SK-N-SH (cell line): ENCODE results near the gene ANP32A. TPM values are rescaled to one million over a fixed set of nuclear protein-coding genes. Genes with fewer than 3 reads are reported as not detected.
A peak's percentile ranks its signal among the peaks of the same experiment; 100 is the strongest.

Experiments used
- CTCF ChIA-PET: fragments of 300-600, 350-600 bp; formaldehyde crosslinking; extraction: SDS; loops from one replicate; lab custom pipeline; 2021; lab: Yijun Ruan, JAX
- POLR2A ChIA-PET: fragments of 350-600 bp; sonication (Branson Sonifier 250); formaldehyde crosslinking; extraction: SDS; loops from one replicate; lab custom pipeline; 2020; ENCODE audit warnings: antibody characterized with exemption, inconsistent platforms; lab: Yijun Ruan, JAX
- DNase-seq: peaks from one replicate; pipeline ENCODE4 v3.0.0; 2012
- H2AFZ ChIP-seq: fragments of 200-600 bp; sonication (generic); 2 replicates; pipeline ENCODE4 v1.8.1; 2016; ENCODE audit warnings: antibody characterized with exemption, mild to moderate bottlenecking, low read depth
- H3F3A ChIP-seq: fragments of 200-600 bp; sonication (generic); replicated peaks from 2 replicates; pipeline ENCODE3; 2016; ENCODE audit warnings: antibody characterized with exemption, mild to moderate bottlenecking; ENCODE audit not compliant: insufficient read depth
- H3K27ac ChIP-seq, 2 experiments: fragments of 200-500 bp in 1 of 2; fragments of 200-600 bp in 1 of 2; sonication (Bioruptor generic) in 1 of 2; sonication (generic), shearing (Covaris generic) in 1 of 2; 2 replicates each; pipeline versions ENCODE4 v1.5.1 to v1.6.1; 2014 to 2016; ENCODE audit warnings: low read depth in 2 of 2, inconsistent platforms in 1 of 2, low read length in 1 of 2, mild to moderate bottlenecking in 1 of 2, mixed read lengths in 1 of 2
- H3K27me3 ChIP-seq: fragments of 200-600 bp; sonication (generic), shearing (Covaris generic); 2 replicates; pipeline ENCODE4 v1.6.1; 2016; ENCODE audit warnings: mixed run types; ENCODE audit not compliant: insufficient read depth
- H3K36me3 ChIP-seq, 2 experiments: fragments of 200-500 bp in 1 of 2; fragments of 200-600 bp in 1 of 2; sonication (Bioruptor generic) in 1 of 2; sonication (generic) in 1 of 2; replicated peaks in 1 of 2; 2 replicates each; pipeline versions ENCODE3 to v1.5.1; 2014 to 2016; ENCODE audit warnings: low read length in 1 of 2, mild to moderate bottlenecking in 1 of 2; ENCODE audit not compliant: insufficient read depth in 2 of 2, control insufficient read depth in 1 of 2
- H3K4me1 ChIP-seq, 2 experiments: fragments of 200-500 bp in 1 of 2; fragments of 200-600 bp in 1 of 2; sonication (Bioruptor generic) in 1 of 2; sonication (generic), shearing (Covaris generic) in 1 of 2; 2 replicates each; pipeline versions ENCODE4 v1.5.1 to v1.6.1; 2014 to 2016; ENCODE audit warnings: low read depth in 1 of 2, low read length in 1 of 2, mixed run types in 1 of 2; ENCODE audit not compliant: insufficient read depth in 2 of 2, control insufficient read depth in 1 of 2
- H3K4me2 ChIP-seq: fragments of 200-600 bp; sonication (generic), shearing (Covaris generic); 2 replicates; pipeline ENCODE4 v1.6.1; 2017; ENCODE audit warnings: mixed run types
- H3K4me3 ChIP-seq, 2 experiments: fragments of 200-500 bp in 1 of 2; fragments of 200-600 bp in 1 of 2; sonication (Bioruptor generic) in 1 of 2; sonication (generic), shearing (Covaris generic) in 1 of 2; 2 replicates each; pipeline versions ENCODE4 v1.5.1 to v1.8.1; 2014 to 2016; ENCODE audit warnings: low read depth in 2 of 2, inconsistent platforms in 1 of 2, low read length in 1 of 2, mild to moderate bottlenecking in 1 of 2, mixed read lengths in 1 of 2, moderate library complexity in 1 of 2
- H3K79me2 ChIP-seq: fragments of 200-600 bp; sonication (generic); 2 replicates; pipeline ENCODE4 v1.8.1; 2017; ENCODE audit warnings: mild to moderate bottlenecking; ENCODE audit not compliant: insufficient read depth
- H3K9ac ChIP-seq: fragments of 200-600 bp; sonication (generic); 2 replicates; pipeline ENCODE4 v1.6.1; 2017; ENCODE audit warnings: mixed run types
- H3K9me2 ChIP-seq: fragments of 200-600 bp; sonication (generic); 2 replicates; pipeline ENCODE4 v1.6.1; 2017; ENCODE audit warnings: mixed run types
- H3K9me3 ChIP-seq: fragments of 200-600 bp; sonication (generic); 2 replicates; pipeline ENCODE4 v1.6.1; 2017; ENCODE audit warnings: mixed run types, mild to moderate bottlenecking, moderate library complexity
- H4K20me1 ChIP-seq: fragments of 200-600 bp; sonication (generic); 2 replicates; pipeline ENCODE4 v1.6.1; 2017; ENCODE audit warnings: mild to moderate bottlenecking, mixed run types; ENCODE audit not compliant: insufficient read depth
- CHD2 ChIP-seq: fragments of 150-350 bp; IDR thresholded peaks from 2 replicates; pipeline ENCODE4 v1.6.1; 2018; ENCODE audit warnings: low read length; ENCODE audit not compliant: partially characterized antibody
- EZH2phosphoT487 ChIP-seq: fragments of 200-600 bp; sonication (generic); IDR thresholded peaks from 2 replicates; pipeline ENCODE4 v1.6.1; 2017; ENCODE audit warnings: low read depth, mixed run types, mild to moderate bottlenecking, antibody characterized with exemption, moderate library complexity, borderline replicate concordance
- FOXJ3 ChIP-seq: sonication (generic); formaldehyde crosslinking; IDR thresholded peaks from 2 replicates; pipeline ENCODE4 v1.5.1; 2020; ENCODE audit warnings: mild to moderate bottlenecking, missing genetic modification reagents
- GATA2 ChIP-seq: sonication (generic); formaldehyde crosslinking; IDR thresholded peaks from 2 replicates; pipeline ENCODE4 v1.5.0; 2020; ENCODE audit warnings: mild to moderate bottlenecking, missing genetic modification reagents
- JUND ChIP-seq: IDR thresholded peaks from 2 replicates; pipeline ENCODE4 v1.4.0; 2012
- MXI1 ChIP-seq: IDR thresholded peaks from 2 replicates; pipeline ENCODE4 v1.6.1; 2012; ENCODE audit warnings: mild to moderate bottlenecking, low read depth, low read length, improper control_type of control experiment
- NFIC ChIP-seq: IDR thresholded peaks from 2 replicates; pipeline ENCODE4 v1.4.0; 2012; ENCODE audit warnings: borderline replicate concordance
- RAD21 ChIP-seq: IDR thresholded peaks from 2 replicates; pipeline ENCODE4 v1.6.1; 2012; ENCODE audit warnings: mild to moderate bottlenecking, low read length
- RCOR1 ChIP-seq: fragments of 150-350 bp; IDR thresholded peaks from 2 replicates; pipeline ENCODE4 v1.6.1; 2017; ENCODE audit warnings: antibody characterized with exemption, low read length
- SIN3A ChIP-seq: IDR thresholded peaks from 2 replicates; pipeline ENCODE4 v1.6.1; 2012; ENCODE audit warnings: low read depth, mild to moderate bottlenecking, low read length, moderate library complexity, borderline replicate concordance
- TAF1 ChIP-seq: IDR thresholded peaks from 2 replicates; pipeline ENCODE4 v1.6.1; 2012; ENCODE audit warnings: low read depth, mild to moderate bottlenecking, low read length, moderate library complexity, borderline replicate concordance
- TCF12 ChIP-seq: IDR thresholded peaks from 2 replicates; pipeline ENCODE4 v1.4.0; 2012
- WGBS: methylation state at CpG from one replicate; pipeline ENCODE4 v1.1.6; 2017; ENCODE audit warnings: low lambda C conversion rate; 5-methylcytosine and 5-hydroxymethylcytosine counted together
- polyA plus RNA-seq, 3 experiments: library from polyadenylated mRNA; depleted of rRNA; stranded (reverse); fragments of >200 nt; gene quantifications; 2 replicates each; pipeline ENCODE4 v1.2.3, GENCODE V29; 2012
- TF ChIP-seq, protein P1 (sequence below): IDR thresholded peaks from 2 replicates; pipeline ENCODE4 v1.4.0; 2012; ENCODE audit warnings: low read depth
- TF ChIP-seq, protein P2 (sequence below): fragments of 200-600 bp; sonication (generic); IDR thresholded peaks from 2 replicates; pipeline ENCODE4 v1.6.1; 2017; ENCODE audit warnings: antibody characterized with exemption, mild to moderate bottlenecking, moderate library complexity
- TF ChIP-seq, protein P3 (sequence below): IDR thresholded peaks from 2 replicates; pipeline ENCODE4 v1.4.0; 2012; ENCODE audit warnings: low read depth, borderline replicate concordance

Gene ANP32A
- polyA plus RNA-seq, 1 of the 3 experiments (the other 2 are of a cell fraction): 58.4 TPM

DNA sequence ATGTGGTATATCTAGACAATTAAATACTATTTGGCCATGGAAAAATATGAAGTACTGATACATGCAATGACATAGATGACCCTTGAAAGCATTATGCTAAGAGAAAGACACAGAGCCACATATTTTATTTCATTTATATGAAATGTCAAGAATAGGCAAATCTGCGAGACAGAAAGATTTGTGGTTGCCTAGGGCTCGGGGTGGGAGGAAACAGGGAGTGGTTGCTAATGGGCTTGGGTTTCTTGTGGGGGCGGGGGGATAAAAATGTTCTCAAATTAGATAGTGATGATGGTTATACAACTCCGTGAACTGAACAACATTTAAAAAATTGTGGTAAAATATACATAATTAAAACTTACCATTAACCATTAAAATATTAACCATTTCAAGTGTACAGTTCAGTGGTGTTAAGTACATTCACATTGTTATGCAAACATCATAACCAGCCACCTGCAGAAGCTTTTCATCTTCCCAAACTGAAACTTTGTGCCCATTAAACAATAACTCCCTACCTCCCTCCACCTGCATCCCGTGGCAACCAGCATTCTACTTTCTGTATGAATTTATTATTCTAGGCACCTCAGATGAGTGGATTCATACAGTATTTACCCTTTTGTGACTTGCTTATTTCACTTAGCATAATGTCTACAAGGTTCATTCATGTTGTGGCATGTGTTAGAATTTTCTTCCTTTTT lies 24.3 kb upstream of the ANP32A start:
- Histone ChIP-seq H3K9me2 (no peaks in the 10 kb centered on the region), H3K4me1 (peaks cover 3 to 10% of the 10 kb centered on the region in 2 experiments; a peak in 1 of 4 replicates), H3K4me2 (no peak overlapping the region), H3K79me2 (no peaks in the 10 kb centered on the region), H3K27me3 (peaks cover 46% of the 10 kb centered on the region; the same call in 1 of the 2 replicates), H3K9me3 (no peaks in the 10 kb centered on the region), H3F3A (no peaks in the 10 kb centered on the region), H2AFZ (no peak overlapping the region), H3K36me3 (no peaks in the 10 kb centered on the region), H3K9ac (no peak overlapping the region), H4K20me1 (no peaks in the 10 kb centered on the region), H3K27ac (no peak overlapping the region), H3K4me3 (no peak overlapping the region)
- TF ChIP-seq MXI1: no peak
- ChIA-PET CTCF (interaction anchor here (1.0 kb wide), 1 partner anchor 11 kb away, joined by 3 read pairs; no protein-coding TSS in a partner anchor), POLR2A (no interaction called here)
- DNase-seq: no peak
- 56% methylated on average over 5 of the region's 5 CpGs for WGBS

DNA sequence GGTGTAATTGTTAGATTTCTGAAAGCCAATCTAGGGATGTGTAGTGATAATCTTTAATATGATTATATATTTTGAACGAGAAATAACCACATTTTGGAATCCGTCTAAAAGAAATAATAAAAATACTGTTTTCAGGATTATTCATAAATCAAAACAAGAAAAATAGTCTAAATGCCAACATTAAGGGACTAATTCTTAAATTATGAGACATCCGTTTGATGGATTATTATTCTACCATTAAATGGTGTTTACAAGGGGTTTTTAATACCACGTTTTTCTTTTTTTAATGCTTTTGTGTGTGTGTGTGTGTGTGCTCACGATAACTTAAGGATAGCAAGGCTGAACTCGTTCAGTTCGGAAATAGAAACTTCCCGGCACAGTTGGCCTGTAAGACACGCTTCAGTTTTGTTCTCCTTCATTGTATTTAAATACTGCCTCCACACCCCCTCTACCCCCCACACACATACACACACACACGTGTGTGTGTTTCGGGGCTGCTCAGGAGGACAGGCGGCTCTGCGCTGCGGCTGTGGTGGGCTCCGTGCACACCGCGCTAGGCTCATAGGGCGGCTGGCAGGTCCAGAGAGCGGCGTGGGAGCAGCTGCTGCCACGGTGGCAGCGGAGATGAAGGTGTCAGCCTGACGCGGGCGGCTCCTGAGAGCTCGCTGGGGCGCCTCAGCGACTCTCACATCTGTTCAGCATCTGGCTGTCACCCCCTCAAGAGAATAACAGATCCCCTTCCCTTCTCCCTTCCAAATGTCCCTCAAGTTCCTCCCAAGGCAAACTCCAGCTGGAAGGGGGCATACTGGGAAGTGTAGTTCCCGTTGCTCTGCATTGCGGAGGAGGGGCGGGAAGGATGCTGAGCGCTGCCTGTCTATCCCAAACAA lies 23.0 kb upstream of the ANP32A start:
- Histone ChIP-seq H4K20me1 (no peaks in the 10 kb centered on the region), H3K9me3 (no peaks in the 10 kb centered on the region), H3K27ac (no peak overlapping the region), H3K4me1 (peaks cover 0 to 3% of the 10 kb centered on the region in 2 experiments; a peak in 1 of 4 replicates), H3K79me2 (no peaks in the 10 kb centered on the region), H3F3A (no peaks in the 10 kb centered on the region), H3K36me3 (no peaks in the 10 kb centered on the region), H3K27me3 (peaks cover 38% of the 10 kb centered on the region; the same call in 1 of the 2 replicates), H3K4me3 (peak overlapping the region; percentile 49 to 52), H3K4me2 (peak overlapping the region; percentile 80), H3K9me2 (no peaks in the 10 kb centered on the region), H3K9ac (no peak overlapping the region), H2AFZ (peak overlapping the region; percentile 73)
- POLR2A ChIA-PET: no interaction called here
- TF ChIP-seq, protein P1, sequence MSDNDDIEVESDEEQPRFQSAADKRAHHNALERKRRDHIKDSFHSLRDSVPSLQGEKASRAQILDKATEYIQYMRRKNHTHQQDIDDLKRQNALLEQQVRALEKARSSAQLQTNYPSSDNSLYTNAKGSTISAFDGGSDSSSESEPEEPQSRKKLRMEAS: no peak
- TF ChIP-seq MXI1: peak; percentile 65; the same call in 1 of the 2 replicates
- TF ChIP-seq RCOR1: 0 out of 2 replicates have a peak, but pooled peaks have one; percentile 31
- TF ChIP-seq CHD2: peak; percentile 53
- WGBS: 9% methylated on average over 32 of the region's 32 CpGs
- peak; percentile 82 for DNase-seq
- CTCF ChIA-PET: interaction anchor here (0.9 to 1.2 kb wide), 3 partner anchors 10 to 81 kb away, joined by 3 read pairs; no protein-coding TSS in a partner anchor

DNA sequence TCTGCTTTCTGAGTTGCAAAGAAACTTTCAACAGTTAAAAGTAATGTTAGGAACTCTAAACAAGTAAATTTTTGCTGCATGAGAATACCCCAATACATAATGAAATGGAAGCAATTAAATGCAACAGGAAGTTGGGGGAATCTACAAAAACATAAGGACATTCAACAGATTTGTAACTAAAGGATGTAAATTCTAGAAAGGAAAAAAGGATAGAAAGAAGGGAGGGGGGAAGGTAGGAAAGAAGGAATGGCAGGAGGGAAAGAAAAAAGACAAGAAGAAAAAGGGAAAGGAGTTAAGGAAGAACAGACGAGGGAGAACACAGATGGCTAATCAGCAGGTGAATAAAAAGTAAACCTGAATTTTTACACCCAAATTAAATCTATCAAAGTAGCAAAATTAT lies 22.3 kb upstream of the ANP32A start:
- Histone ChIP-seq H3K4me1 (peaks cover 0 to 3% of the 10 kb centered on the region in 2 experiments; a peak in 1 of 4 replicates), H4K20me1 (no peaks in the 10 kb centered on the region), H3K9me3 (no peaks in the 10 kb centered on the region), H3K27ac (no peak overlapping the region), H3K79me2 (no peaks in the 10 kb centered on the region), H3K9me2 (no peaks in the 10 kb centered on the region), H3K4me3 (no peak overlapping the region), H3K36me3 (no peaks in the 10 kb centered on the region), H2AFZ (no peak overlapping the region), H3K4me2 (no peak overlapping the region), H3F3A (no peaks in the 10 kb centered on the region), H3K27me3 (peaks cover 38% of the 10 kb centered on the region; the same call in 1 of the 2 replicates), H3K9ac (no peak overlapping the region)
- ChIA-PET CTCF (no interaction called here), POLR2A (no interaction called here)
- no peak for DNase-seq
- WGBS: 78% methylated on average over 1 of the region's 1 CpG
- TF ChIP-seq FOXJ3 (CRISPR knock-in tag) (no peak), GATA2 (CRISPR knock-in tag) (no peak), TAF1 (no peak), TCF12 (no peak), SIN3A (no peak), NFIC (no peak), MXI1 (no peak), EZH2phosphoT487 (no peak), JUND (no peak), RAD21 (no peak)
- TF ChIP-seq, protein P2, sequence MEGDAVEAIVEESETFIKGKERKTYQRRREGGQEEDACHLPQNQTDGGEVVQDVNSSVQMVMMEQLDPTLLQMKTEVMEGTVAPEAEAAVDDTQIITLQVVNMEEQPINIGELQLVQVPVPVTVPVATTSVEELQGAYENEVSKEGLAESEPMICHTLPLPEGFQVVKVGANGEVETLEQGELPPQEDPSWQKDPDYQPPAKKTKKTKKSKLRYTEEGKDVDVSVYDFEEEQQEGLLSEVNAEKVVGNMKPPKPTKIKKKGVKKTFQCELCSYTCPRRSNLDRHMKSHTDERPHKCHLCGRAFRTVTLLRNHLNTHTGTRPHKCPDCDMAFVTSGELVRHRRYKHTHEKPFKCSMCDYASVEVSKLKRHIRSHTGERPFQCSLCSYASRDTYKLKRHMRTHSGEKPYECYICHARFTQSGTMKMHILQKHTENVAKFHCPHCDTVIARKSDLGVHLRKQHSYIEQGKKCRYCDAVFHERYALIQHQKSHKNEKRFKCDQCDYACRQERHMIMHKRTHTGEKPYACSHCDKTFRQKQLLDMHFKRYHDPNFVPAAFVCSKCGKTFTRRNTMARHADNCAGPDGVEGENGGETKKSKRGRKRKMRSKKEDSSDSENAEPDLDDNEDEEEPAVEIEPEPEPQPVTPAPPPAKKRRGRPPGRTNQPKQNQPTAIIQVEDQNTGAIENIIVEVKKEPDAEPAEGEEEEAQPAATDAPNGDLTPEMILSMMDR: no peak
- TF ChIP-seq, protein P3, sequence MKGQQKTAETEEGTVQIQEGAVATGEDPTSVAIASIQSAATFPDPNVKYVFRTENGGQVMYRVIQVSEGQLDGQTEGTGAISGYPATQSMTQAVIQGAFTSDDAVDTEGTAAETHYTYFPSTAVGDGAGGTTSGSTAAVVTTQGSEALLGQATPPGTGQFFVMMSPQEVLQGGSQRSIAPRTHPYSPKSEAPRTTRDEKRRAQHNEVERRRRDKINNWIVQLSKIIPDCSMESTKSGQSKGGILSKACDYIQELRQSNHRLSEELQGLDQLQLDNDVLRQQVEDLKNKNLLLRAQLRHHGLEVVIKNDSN: no peak
